Measurements from ENCODE around the gene ATP6V1F.

ATP6V1F gene

DNA sequence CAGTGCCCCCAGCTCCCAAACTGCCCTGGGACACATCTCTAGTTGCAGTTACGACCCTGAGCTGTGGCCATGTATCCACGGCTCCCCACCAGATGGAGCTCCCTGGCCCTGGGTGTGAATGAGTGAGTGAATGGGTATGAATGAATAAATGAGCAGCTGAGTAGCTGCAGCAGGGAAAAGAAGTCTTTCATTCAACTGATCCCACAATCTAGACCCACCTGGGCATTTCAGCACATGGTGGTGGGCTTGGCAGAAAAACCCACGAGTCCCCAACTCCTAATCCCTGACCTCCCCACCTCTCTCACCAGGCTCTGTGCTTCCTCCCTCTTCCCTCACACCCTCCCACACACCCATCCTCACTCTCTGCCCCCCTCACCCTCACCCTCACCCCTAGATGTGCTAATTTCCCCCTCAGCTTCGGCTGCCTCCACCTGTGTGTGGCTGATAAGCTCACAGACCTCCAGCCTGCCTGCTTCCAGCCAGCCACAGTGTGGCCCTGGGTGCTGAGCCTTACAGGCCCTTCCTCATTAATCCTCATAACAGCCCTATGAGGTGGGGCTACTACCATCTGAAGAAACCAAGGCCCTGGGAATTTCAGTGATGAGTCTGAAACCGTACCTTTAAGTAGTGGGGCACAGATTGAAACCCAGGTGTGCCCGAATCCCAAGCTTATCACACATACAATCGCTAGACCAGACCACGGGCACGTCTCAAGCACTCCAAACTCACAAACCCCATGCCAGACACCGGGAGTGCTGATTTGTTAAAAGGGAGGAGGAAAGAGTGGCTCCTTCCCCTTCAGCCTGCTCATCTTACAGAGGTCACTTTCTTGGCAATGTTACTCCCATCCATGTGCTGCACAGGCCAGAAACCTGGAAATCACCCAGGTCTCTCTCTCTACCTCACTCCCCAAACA is 2.2 kb upstream of the ATP6V1F start:
- Histone ChIP-seq H3K79me1 (ENCODE audit: low read length) (peaks cover 8% of the 10 kb centered on the region), H2BK120ac (ENCODE audit: insufficient read depth, low read length, poor library complexity) (no peak overlapping the region), H3K4me3 (ENCODE audit: low read depth, low read length) (peak overlapping the region; percentile 21), H3K4me1 (ENCODE audit: control insufficient read depth in 1 of 2, insufficient read depth in 2 of 2, low read length in 2 of 2) (peaks cover 2 to 4% of the 10 kb centered on the region in 2 experiments), H3K27me3 (ENCODE audit: insufficient read depth, low read length) (no peaks in the 10 kb centered on the region), H3K9ac (ENCODE audit: low read length) (no peak overlapping the region), H4K8ac (ENCODE audit: low read depth, low read length) (no peak overlapping the region), H3K18ac (ENCODE audit: low read length) (no peak overlapping the region), H2BK12ac (ENCODE audit: low read length) (no peak overlapping the region), H4K12ac (ENCODE audit: low read depth, low read length) (no peak overlapping the region), H3K23ac (ENCODE audit: low read length) (no peak overlapping the region), H3K4ac (ENCODE audit: low read depth, low read length) (no peak overlapping the region), H2AK5ac (ENCODE audit: low read length) (no peak overlapping the region), H3K79me2 (ENCODE audit: control insufficient read depth, insufficient read depth, low read length, poor library complexity) (peaks cover 4% of the 10 kb centered on the region), H3K36me3 (ENCODE audit: control insufficient read depth in 1 of 2, insufficient read depth in 2 of 2, low read length in 2 of 2) (peaks cover 37 to 38% of the 10 kb centered on the region in 2 experiments), H2AFZ (ENCODE audit: insufficient read depth, low read length, poor library complexity) (no peak overlapping the region), H2BK5ac (ENCODE audit: low read depth, low read length, poor library complexity) (no peak overlapping the region), H3K4me2 (ENCODE audit: low read length) (no peak overlapping the region), H4K91ac (ENCODE audit: low read depth, low read length) (no peak overlapping the region), H3K14ac (ENCODE audit: low read length) (no peak overlapping the region), H3K9me3 (ENCODE audit: insufficient read depth, low read depth, low read length) (no peaks in the 10 kb centered on the region), H3K27ac (ENCODE audit: low read depth, low read length) (no peak overlapping the region)
- no CpG with 5 or more reads among the region's 10 CpGs for WGBS (ENCODE audit: extremely low coverage, insufficient coverage, insufficient read length)
- no peak for DNase-seq

DNA sequence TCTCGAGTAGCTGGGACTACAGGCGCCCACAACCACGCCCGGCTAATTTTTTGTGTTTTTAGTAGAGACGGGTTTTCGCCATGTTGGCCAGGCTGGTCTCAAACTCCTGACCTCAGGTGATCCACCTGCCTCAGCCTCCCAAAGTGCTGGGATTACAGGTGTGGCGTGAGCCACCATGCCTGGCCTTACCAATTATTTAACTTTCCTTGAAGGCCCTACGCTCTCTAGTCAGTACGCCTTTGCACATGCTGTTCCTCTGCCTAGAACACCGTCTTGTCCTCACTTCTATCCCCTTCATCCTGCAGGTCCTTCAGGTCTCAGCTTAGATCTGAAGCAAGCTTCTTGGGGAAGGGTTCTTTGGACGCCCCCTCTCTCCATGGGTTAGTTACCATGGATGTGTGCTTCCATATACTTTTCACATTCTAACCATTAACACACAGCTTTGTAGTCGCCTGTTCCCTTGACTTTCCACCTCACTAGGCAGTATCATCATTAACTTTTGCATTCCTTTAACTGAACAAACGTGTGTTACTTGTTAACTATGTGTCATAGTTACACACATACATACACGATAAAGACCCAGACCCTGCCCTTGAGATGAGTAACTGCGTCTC is 592 bp upstream of the ATP6V1F start:
- H2BK120ac ChIP-seq (ENCODE audit: insufficient read depth, low read length, poor library complexity): no peak overlapping the region
- DNase-seq: no peak
- H3K23ac ChIP-seq (ENCODE audit: low read length): no peak overlapping the region
- no peak overlapping the region for H3K14ac ChIP-seq (ENCODE audit: low read length)
- no peak overlapping the region for H3K9ac ChIP-seq (ENCODE audit: low read length)
- H2AK5ac ChIP-seq (ENCODE audit: low read length): no peak overlapping the region
- H4K8ac ChIP-seq (ENCODE audit: low read depth, low read length): peak overlapping the region; percentile 12
- no peak overlapping the region for H3K27ac ChIP-seq (ENCODE audit: low read depth, low read length)
- no CpG with 5 or more reads among the region's 15 CpGs for WGBS (ENCODE audit: extremely low coverage, insufficient coverage, insufficient read length)
- H3K18ac ChIP-seq (ENCODE audit: low read length): no peak overlapping the region
- H3K36me3 ChIP-seq (ENCODE audit: control insufficient read depth in 1 of 2, insufficient read depth in 2 of 2, low read length in 2 of 2): peaks cover 31 to 33% of the 10 kb centered on the region in 2 experiments
- no peaks in the 10 kb centered on the region for H3K27me3 ChIP-seq (ENCODE audit: insufficient read depth, low read length)
- peaks cover 4% of the 10 kb centered on the region for H3K79me2 ChIP-seq (ENCODE audit: control insufficient read depth, insufficient read depth, low read length, poor library complexity)
- H3K79me1 ChIP-seq (ENCODE audit: low read length): peaks cover 8% of the 10 kb centered on the region
- H3K9me3 ChIP-seq (ENCODE audit: insufficient read depth, low read depth, low read length): no peaks in the 10 kb centered on the region
- H3K4me3 ChIP-seq (ENCODE audit: low read depth, low read length): no peak overlapping the region
- H2AFZ ChIP-seq (ENCODE audit: insufficient read depth, low read length, poor library complexity): no peak overlapping the region
- H2BK12ac ChIP-seq (ENCODE audit: low read length): no peak overlapping the region
- no peak overlapping the region for H3K4ac ChIP-seq (ENCODE audit: low read depth, low read length)
- peaks cover 2 to 4% of the 10 kb centered on the region in 2 experiments for H3K4me1 ChIP-seq (ENCODE audit: control insufficient read depth in 1 of 2, insufficient read depth in 2 of 2, low read length in 2 of 2)
- no peak overlapping the region for H2BK5ac ChIP-seq (ENCODE audit: low read depth, low read length, poor library complexity)
- no peak overlapping the region for H4K12ac ChIP-seq (ENCODE audit: low read depth, low read length)
- H3K4me2 ChIP-seq (ENCODE audit: low read length): peak overlapping the region; percentile 62
- no peak overlapping the region for H4K91ac ChIP-seq (ENCODE audit: low read depth, low read length)

DNA sequence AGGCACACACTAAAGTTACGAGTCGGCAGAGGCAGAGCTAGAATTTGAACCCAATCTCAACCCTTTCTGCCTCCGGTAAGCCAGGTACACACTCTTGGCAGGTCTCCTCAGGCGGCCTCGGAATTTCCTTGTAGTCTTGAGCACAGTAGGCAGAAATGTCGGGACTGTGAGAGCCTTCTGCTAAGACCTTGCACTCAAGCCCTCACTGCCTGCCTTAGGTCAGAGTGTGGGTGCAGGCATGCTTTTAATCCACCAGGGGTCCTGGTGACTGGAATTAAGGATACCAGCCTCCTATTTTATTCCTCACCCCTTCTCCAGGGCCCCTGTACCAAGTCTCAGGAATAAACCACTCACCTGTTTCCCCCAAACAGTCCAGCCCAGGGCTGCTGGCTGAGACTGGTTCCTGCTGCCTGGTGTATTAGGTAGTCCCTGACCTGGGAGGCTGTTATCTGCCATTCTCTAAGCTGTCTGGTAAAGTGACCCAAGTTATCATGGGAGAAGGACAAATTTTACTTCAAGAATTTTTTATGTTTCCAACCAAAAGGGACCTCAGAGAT is 855 bp downstream of the ATP6V1F start:
- H3K4me2 ChIP-seq (ENCODE audit: low read length): peak overlapping the region; percentile 73
- H4K8ac ChIP-seq (ENCODE audit: low read depth, low read length): peak overlapping the region; percentile 56
- peak overlapping the region; percentile 24 for H2BK5ac ChIP-seq (ENCODE audit: low read depth, low read length, poor library complexity)
- no CpG with 5 or more reads among the region's 6 CpGs for WGBS (ENCODE audit: extremely low coverage, insufficient coverage, insufficient read length)
- H3K14ac ChIP-seq (ENCODE audit: low read length): peak overlapping the region; percentile 73
- H3K36me3 ChIP-seq (ENCODE audit: control insufficient read depth in 1 of 2, insufficient read depth in 2 of 2, low read length in 2 of 2): peaks cover 23 to 25% of the 10 kb centered on the region in 2 experiments
- H2BK120ac ChIP-seq (ENCODE audit: insufficient read depth, low read length, poor library complexity): no peak overlapping the region
- peaks cover 6% of the 10 kb centered on the region for H3K27me3 ChIP-seq (ENCODE audit: insufficient read depth, low read length)
- peaks cover 4% of the 10 kb centered on the region for H3K79me2 ChIP-seq (ENCODE audit: control insufficient read depth, insufficient read depth, low read length, poor library complexity)
- H3K27ac ChIP-seq (ENCODE audit: low read depth, low read length): no peak overlapping the region
- H3K9me3 ChIP-seq (ENCODE audit: insufficient read depth, low read depth, low read length): no peaks in the 10 kb centered on the region
- peak overlapping the region; percentile 77 for H3K9ac ChIP-seq (ENCODE audit: low read length)
- H3K18ac ChIP-seq (ENCODE audit: low read length): peak overlapping the region; percentile 3
- H3K79me1 ChIP-seq (ENCODE audit: low read length): peaks cover 8% of the 10 kb centered on the region
- peak overlapping the region; percentile 86 for H3K4me3 ChIP-seq (ENCODE audit: low read depth, low read length)
- peak in 1 of 2 donors; percentile 49 for DNase-seq
- peaks cover 3 to 4% of the 10 kb centered on the region in 2 experiments for H3K4me1 ChIP-seq (ENCODE audit: control insufficient read depth in 1 of 2, insufficient read depth in 2 of 2, low read length in 2 of 2)
- H2AFZ ChIP-seq (ENCODE audit: insufficient read depth, low read length, poor library complexity): peak overlapping the region; percentile 66
- no peak overlapping the region for H2BK12ac ChIP-seq (ENCODE audit: low read length)
- no peak overlapping the region for H3K23ac ChIP-seq (ENCODE audit: low read length)
- H2AK5ac ChIP-seq (ENCODE audit: low read length): peak overlapping the region; percentile 25
- peak overlapping the region; percentile 23 for H3K4ac ChIP-seq (ENCODE audit: low read depth, low read length)
- peak overlapping the region; percentile 50 for H4K91ac ChIP-seq (ENCODE audit: low read depth, low read length)
- no peak overlapping the region for H4K12ac ChIP-seq (ENCODE audit: low read depth, low read length)

DNA sequence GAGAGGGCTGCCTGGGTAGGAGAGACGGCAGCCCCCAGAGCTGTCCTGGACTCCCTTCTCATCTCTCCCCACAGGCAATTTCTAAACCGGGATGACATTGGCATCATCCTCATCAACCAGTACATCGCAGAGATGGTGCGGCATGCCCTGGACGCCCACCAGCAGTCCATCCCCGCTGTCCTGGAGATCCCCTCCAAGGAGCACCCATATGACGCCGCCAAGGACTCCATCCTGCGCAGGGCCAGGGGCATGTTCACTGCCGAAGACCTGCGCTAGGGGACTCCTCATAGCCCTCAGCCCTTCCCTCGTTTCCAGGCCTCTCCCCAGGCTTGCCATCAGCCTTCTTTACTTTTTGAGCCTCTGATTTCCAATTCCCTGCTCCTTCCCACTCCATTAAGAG is 2.6 kb downstream of the ATP6V1F start:
- Histone ChIP-seq H3K4me3 (ENCODE audit: low read depth, low read length) (no peak overlapping the region), H3K4me2 (ENCODE audit: low read length) (no peak overlapping the region), H3K79me1 (ENCODE audit: low read length) (peaks cover 8% of the 10 kb centered on the region), H2BK5ac (ENCODE audit: low read depth, low read length, poor library complexity) (no peak overlapping the region), H3K27ac (ENCODE audit: low read depth, low read length) (no peak overlapping the region), H3K9me3 (ENCODE audit: insufficient read depth, low read depth, low read length) (no peaks in the 10 kb centered on the region), H3K36me3 (ENCODE audit: control insufficient read depth in 1 of 2, insufficient read depth in 2 of 2, low read length in 2 of 2) (peaks cover 16 to 18% of the 10 kb centered on the region in 2 experiments), H2BK12ac (ENCODE audit: low read length) (no peak overlapping the region), H4K91ac (ENCODE audit: low read depth, low read length) (no peak overlapping the region), H3K9ac (ENCODE audit: low read length) (no peak overlapping the region), H3K4me1 (ENCODE audit: control insufficient read depth in 1 of 2, insufficient read depth in 2 of 2, low read length in 2 of 2) (peaks cover 10 to 16% of the 10 kb centered on the region in 2 experiments), H3K27me3 (ENCODE audit: insufficient read depth, low read length) (peaks cover 22% of the 10 kb centered on the region), H4K12ac (ENCODE audit: low read depth, low read length) (no peak overlapping the region), H2BK120ac (ENCODE audit: insufficient read depth, low read length, poor library complexity) (no peak overlapping the region), H3K79me2 (ENCODE audit: control insufficient read depth, insufficient read depth, low read length, poor library complexity) (peaks cover 4% of the 10 kb centered on the region), H3K4ac (ENCODE audit: low read depth, low read length) (no peak overlapping the region), H3K14ac (ENCODE audit: low read length) (no peak overlapping the region), H4K8ac (ENCODE audit: low read depth, low read length) (no peak overlapping the region), H2AFZ (ENCODE audit: insufficient read depth, low read length, poor library complexity) (no peak overlapping the region), H2AK5ac (ENCODE audit: low read length) (no peak overlapping the region), H3K23ac (ENCODE audit: low read length) (no peak overlapping the region), H3K18ac (ENCODE audit: low read length) (no peak overlapping the region)
- DNase-seq: no peak
- no CpG with 5 or more reads among the region's 12 CpGs for WGBS (ENCODE audit: extremely low coverage, insufficient coverage, insufficient read length)
